Neutrophil (primary cell): Measurements from ENCODE around the gene STAG1.

Experiments used
- H3K27ac ChIP-seq: fragments of 200-600 bp; sonication (generic); 2 replicates; pipeline ENCODE4 v1.5.1; 2016; ENCODE audit warnings: mild to moderate bottlenecking, moderate library complexity
- H3K27me3 ChIP-seq: fragments of 200-600 bp; sonication (generic); 2 replicates; pipeline ENCODE4 v1.6.0; 2016; ENCODE audit warnings: mild to moderate bottlenecking
- H3K36me3 ChIP-seq: fragments of 200-600 bp; sonication (generic); 2 replicates; pipeline ENCODE4 v1.5.1; 2017
- H3K4me1 ChIP-seq, 2 experiments: fragments of 200-600 bp in 1 of 2; sonication (generic) in 1 of 2; 1 replicate in 1 of 2; 2 replicates in 1 of 2; pipeline versions ENCODE4 v1.5.1 to v1.6.1; 2013 to 2016; ENCODE audit warnings: low read depth in 1 of 2, low read length in 1 of 2, mild to moderate bottlenecking in 1 of 2, moderate library complexity in 1 of 2; ENCODE audit not compliant: control insufficient read depth in 1 of 2, insufficient read depth in 1 of 2
- H3K4me3 ChIP-seq, 2 experiments: fragments of 200-600 bp in 1 of 2; sonication (generic) in 1 of 2; 1 replicate in 1 of 2; 2 replicates in 1 of 2; pipeline ENCODE4 v1.5.1; 2013 to 2016; ENCODE audit warnings: low read depth in 1 of 2, low read length in 1 of 2, mild to moderate bottlenecking in 1 of 2, moderate library complexity in 1 of 2
- H3K9me3 ChIP-seq: fragments of 200-600 bp; sonication (generic); 2 replicates; pipeline ENCODE4 v1.5.1; 2016
- CTCF ChIP-seq: fragments of 200-600 bp; sonication (generic); IDR thresholded peaks from 2 replicates; pipeline ENCODE4 v1.5.1; 2016; ENCODE audit warnings: antibody characterized with exemption

STAG1 gene

GRCh38 chr3:136547293-136547692 is 204.9 kb downstream of the STAG1 start:
- Histone ChIP-seq H3K36me3 (no peaks in the 10 kb centered on the region), H3K27ac (no peak overlapping the region), H3K4me1 (peaks cover 38 to 53% of the 10 kb centered on the region in 2 experiments), H3K27me3 (no peaks in the 10 kb centered on the region), H3K4me3 (no peak overlapping the region), H3K9me3 (no peaks in the 10 kb centered on the region)
- TF ChIP-seq CTCF, result no peak

GRCh38 chr3:136546720-136547119 is 205.5 kb downstream of the STAG1 start:
- no peaks in the 10 kb centered on the region for H3K9me3 ChIP-seq
- H3K4me1 ChIP-seq, result peaks cover 42 to 53% of the 10 kb centered on the region in 2 experiments
- H3K27me3 ChIP-seq, result no peaks in the 10 kb centered on the region
- no peak overlapping the region for H3K27ac ChIP-seq
- no peaks in the 10 kb centered on the region for H3K36me3 ChIP-seq
- no peak overlapping the region for H3K4me3 ChIP-seq
- no peak for TF ChIP-seq CTCF

GRCh38 chr3:136545664-136546268 is 206.4 kb downstream of the STAG1 start:
- H3K27me3 ChIP-seq, result no peaks in the 10 kb centered on the region
- no peak overlapping the region for H3K27ac ChIP-seq
- H3K9me3 ChIP-seq, result no peaks in the 10 kb centered on the region
- peaks cover 42 to 53% of the 10 kb centered on the region in 2 experiments for H3K4me1 ChIP-seq
- no peak overlapping the region for H3K4me3 ChIP-seq
- TF ChIP-seq CTCF, result no peak
- H3K36me3 ChIP-seq, result no peaks in the 10 kb centered on the region

- H3K9me3 ChIP-seq, result no peaks in the 10 kb centered on the region
- H3K4me1 ChIP-seq, result peaks cover 36 to 47% of the 10 kb centered on the region in 2 experiments
- H3K27ac ChIP-seq, result peak overlapping the region; percentile 68
These were observed 207.6 kb downstream of the STAG1 start for GRCh38 chr3:136544532-136544931.

GRCh38 chr3:136543385-136543784 is 208.8 kb downstream of the STAG1 start:
- H3K4me1 ChIP-seq, result peaks cover 31 to 38% of the 10 kb centered on the region in 2 experiments
- no peaks in the 10 kb centered on the region for H3K9me3 ChIP-seq
- H3K27ac ChIP-seq, result peak overlapping the region; percentile 68
- no peaks in the 10 kb centered on the region for H3K27me3 ChIP-seq
- no peaks in the 10 kb centered on the region for H3K36me3 ChIP-seq
- peak overlapping the region in 1 of 2 experiments; percentile 22 for H3K4me3 ChIP-seq
- no peak for TF ChIP-seq CTCF

More at GRCh38 chr3:136544532-136544931, 207.6 kb downstream of the STAG1 start:
- no peak for TF ChIP-seq CTCF
- H3K27me3 ChIP-seq, result no peaks in the 10 kb centered on the region
- no peaks in the 10 kb centered on the region for H3K36me3 ChIP-seq
- no peak overlapping the region for H3K4me3 ChIP-seq
